Skeletal muscle cell (primary cell): ENCODE data around the gene RPL28.

Experiments used
- DNase-seq: peaks from one replicate; pipeline ENCODE4 v3.0.0-alpha.2; 2010; ENCODE audit warnings: low read depth
- H3K4me3 ChIP-seq: 2 replicates; pipeline ENCODE4 v1.5.1; 2011; ENCODE audit warnings: low read depth, mild to moderate bottlenecking, control low read depth, low read length, moderate library complexity

Gene RPL28

GRCh38 chr19:55352549-55353145 lies 33.1 kb upstream of the RPL28 start:
- no peak for DNase-seq
- H3K4me3 ChIP-seq = no peak overlapping the region

- H3K4me3 ChIP-seq = peak overlapping the region; percentile 55
- no peak for DNase-seq
Observed at GRCh38 chr19:55353356-55353802, 32.4 kb upstream of the RPL28 start.

- peak overlapping the region; percentile 55 for H3K4me3 ChIP-seq
- DNase-seq = no peak
Observed at GRCh38 chr19:55353803-55354697, 31.7 kb upstream of the RPL28 start.

- H3K4me3 ChIP-seq = peak within 1 kb of the TSS; percentile 55
- DNase-seq = no peak
Observed at GRCh38 chr19:55354698-55355212, 31.0 kb upstream of the RPL28 start, which contains the start of gene COX6B2. Gene COX6B2, minus strand, starts transcription at chr19:55354719. Its CDS starts 198 bp downstream, at chr19:55354521.

GRCh38 chr19:55355213-55355821 lies 30.4 kb upstream of the RPL28 start:
- no peak overlapping the region for H3K4me3 ChIP-seq
- DNase-seq = no peak

GRCh38 chr19:55358493-55358892 lies 27.2 kb upstream of the RPL28 start:
- no peak overlapping the region for H3K4me3 ChIP-seq
- no peak for DNase-seq

- DNase-seq = no peak
Observed at GRCh38 chr19:55358943-55359908, 26.5 kb upstream of the RPL28 start.

GRCh38 chr19:55360902-55361301 lies 24.8 kb upstream of the RPL28 start:
- H3K4me3 ChIP-seq = no peak overlapping the region
- DNase-seq = no peak

More at GRCh38 chr19:55358943-55359908, 26.5 kb upstream of the RPL28 start:
- H3K4me3 ChIP-seq = no peak overlapping the region

GRCh38 chr19:55362174-55362989 lies 23.4 kb upstream of the RPL28 start:
- no peak overlapping the region for H3K4me3 ChIP-seq
- DNase-seq = no peak

GRCh38 chr19:55362990-55363716 lies 22.6 kb upstream of the RPL28 start, which contains the start of gene GARIN5B:
Gene GARIN5B, minus strand, starts transcription at chr19:55363260. Its CDS starts 194 bp downstream, at chr19:55363066.
- DNase-seq = no peak
- no peak within 1 kb of the TSS for H3K4me3 ChIP-seq

GRCh38 chr19:55365245-55365644 lies 20.5 kb upstream of the RPL28 start:
- DNase-seq = no peak

GRCh38 chr19:55365964-55366363 lies 19.8 kb upstream of the RPL28 start:
- H3K4me3 ChIP-seq = no peak overlapping the region
- DNase-seq = no peak

More at GRCh38 chr19:55365245-55365644, 20.5 kb upstream of the RPL28 start:
- H3K4me3 ChIP-seq = no peak overlapping the region

- H3K4me3 ChIP-seq = no peak overlapping the region
- no peak for DNase-seq
Observed at GRCh38 chr19:55366790-55367189, 18.9 kb upstream of the RPL28 start.

- peak overlapping the region; percentile 67 for H3K4me3 ChIP-seq
- DNase-seq = no peak
Observed at GRCh38 chr19:55368106-55368505, 17.6 kb upstream of the RPL28 start.

GRCh38 chr19:55368701-55369563 lies 16.8 kb upstream of the RPL28 start:
- DNase-seq = no peak
- peak overlapping the region; percentile 67 for H3K4me3 ChIP-seq

- DNase-seq = no peak
- H3K4me3 ChIP-seq = peak overlapping the region; percentile 67
Observed at GRCh38 chr19:55369653-55370304, 16.0 kb upstream of the RPL28 start.
